OCI-LY1 (cell line): Measurements from ENCODE around the gene STAB1.

Experiments used
- EZH2 ChIP-seq: fragments of 200-600 bp; sonication (generic), shearing (Covaris generic); IDR thresholded peaks from 2 replicates; pipeline ENCODE4 v1.8.0; 2017; ENCODE audit warnings: borderline replicate concordance, mixed run types, mild to moderate bottlenecking, antibody characterized with exemption, low read length, moderate library complexity, mixed read lengths
- TF ChIP-seq, protein P1 (sequence below): fragments of 200-600 bp; sonication (generic), shearing (Covaris generic); IDR thresholded peaks from 2 replicates; pipeline ENCODE4 v1.5.1; 2017; ENCODE audit warnings: mild to moderate bottlenecking, antibody characterized with exemption, low read length, moderate library complexity, mixed read lengths

DNA sequence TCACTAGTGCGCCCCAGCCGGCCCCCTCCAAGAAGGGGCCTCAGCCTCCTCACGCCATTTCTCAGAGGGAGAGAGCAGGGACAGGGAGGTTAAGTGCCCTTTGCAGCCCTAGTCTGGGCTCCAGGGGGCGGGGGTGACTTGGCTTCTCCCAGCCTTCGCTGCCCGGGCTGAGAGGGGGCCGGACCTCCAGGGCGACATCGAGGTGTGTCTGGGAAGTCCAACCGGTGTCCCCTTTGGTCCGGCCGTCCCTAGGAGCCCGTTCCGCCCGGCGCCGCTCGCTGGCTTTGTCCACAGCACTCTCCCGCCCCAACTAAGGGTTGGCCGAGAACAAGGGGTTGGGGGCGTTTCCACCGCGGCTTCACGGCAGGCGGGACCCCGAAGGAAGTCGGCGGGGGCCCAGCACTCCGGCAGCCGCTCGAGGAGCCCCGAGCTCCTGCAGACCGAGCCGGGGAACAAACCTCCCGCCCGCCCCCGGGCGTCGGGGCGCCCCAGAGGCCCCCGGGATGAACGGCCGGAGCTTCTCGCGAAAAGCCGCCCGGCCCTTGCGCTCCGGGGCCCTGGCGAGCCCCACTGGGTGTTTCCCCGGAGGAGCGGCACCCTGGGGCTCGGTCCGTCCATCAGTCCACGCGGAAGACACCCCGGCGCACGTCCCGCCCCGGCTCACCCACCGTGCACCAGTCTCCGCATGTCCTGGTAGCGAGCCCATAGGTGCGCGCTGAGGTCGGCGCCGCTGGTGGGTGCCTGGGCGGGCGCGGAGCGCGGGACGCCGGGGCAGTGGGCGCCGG is 37.9 kb downstream of the STAB1 start:
- TF ChIP-seq, protein P1, sequence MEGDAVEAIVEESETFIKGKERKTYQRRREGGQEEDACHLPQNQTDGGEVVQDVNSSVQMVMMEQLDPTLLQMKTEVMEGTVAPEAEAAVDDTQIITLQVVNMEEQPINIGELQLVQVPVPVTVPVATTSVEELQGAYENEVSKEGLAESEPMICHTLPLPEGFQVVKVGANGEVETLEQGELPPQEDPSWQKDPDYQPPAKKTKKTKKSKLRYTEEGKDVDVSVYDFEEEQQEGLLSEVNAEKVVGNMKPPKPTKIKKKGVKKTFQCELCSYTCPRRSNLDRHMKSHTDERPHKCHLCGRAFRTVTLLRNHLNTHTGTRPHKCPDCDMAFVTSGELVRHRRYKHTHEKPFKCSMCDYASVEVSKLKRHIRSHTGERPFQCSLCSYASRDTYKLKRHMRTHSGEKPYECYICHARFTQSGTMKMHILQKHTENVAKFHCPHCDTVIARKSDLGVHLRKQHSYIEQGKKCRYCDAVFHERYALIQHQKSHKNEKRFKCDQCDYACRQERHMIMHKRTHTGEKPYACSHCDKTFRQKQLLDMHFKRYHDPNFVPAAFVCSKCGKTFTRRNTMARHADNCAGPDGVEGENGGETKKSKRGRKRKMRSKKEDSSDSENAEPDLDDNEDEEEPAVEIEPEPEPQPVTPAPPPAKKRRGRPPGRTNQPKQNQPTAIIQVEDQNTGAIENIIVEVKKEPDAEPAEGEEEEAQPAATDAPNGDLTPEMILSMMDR: no peak
- TF ChIP-seq EZH2: no peak
